Natural killer cell (primary cell): ENCODE data around the gene ARPP21. TPM values are rescaled to one million over a fixed set of nuclear protein-coding genes. Genes with fewer than 3 reads are reported as not detected.

Source experiments
- ATAC-seq, 3 donors: fragments of 150-1000 bp in 2 of 3; fragments of 200-7000 bp in 1 of 3; cut with Tn5 transposase; 1 replicate in 1 of 3; 2 replicates in 2 of 3; pipeline ENCODE4 v1.10.0; 2021; ENCODE audit warnings: mild to moderate bottlenecking in 2 of 3, moderate library complexity in 2 of 3
- DNase-seq, 2 donors: peaks; one replicate each; pipeline versions ENCODE4 v3.0.0 to v3.0.0-alpha.2; 2013 to 2021; ENCODE audit warnings: mixed read lengths in 1 of 2
- H3K27ac ChIP-seq: one replicate; pipeline ENCODE4 v1.5.1; 2013; ENCODE audit warnings: mild to moderate bottlenecking, low read length
- H3K27me3 ChIP-seq: one replicate; pipeline ENCODE4 v1.6.1; 2013; ENCODE audit warnings: low read length; ENCODE audit not compliant: control insufficient read depth, insufficient read depth
- H3K36me3 ChIP-seq: one replicate; pipeline ENCODE4 v1.6.1; 2013; ENCODE audit warnings: low read length; ENCODE audit not compliant: control insufficient read depth, insufficient read depth
- H3K4me1 ChIP-seq: one replicate; pipeline ENCODE4 v1.6.1; 2013; ENCODE audit warnings: low read length; ENCODE audit not compliant: control insufficient read depth, insufficient read depth
- H3K4me3 ChIP-seq: one replicate; pipeline ENCODE4 v1.5.1; 2013; ENCODE audit warnings: low read length
- H3K9me3 ChIP-seq: one replicate; pipeline ENCODE4 v1.6.1; 2013; ENCODE audit warnings: low read length; ENCODE audit not compliant: control insufficient read depth, insufficient read depth
- H3K27ac Mint-ChIP-seq, 2 donors: one replicate each; pipeline ENCODE4 v1.8.0; 2022; ENCODE audit warnings: mild to moderate bottlenecking in 2 of 2, mixed read lengths in 2 of 2, moderate library complexity in 1 of 2
- H3K27me3 Mint-ChIP-seq, 2 donors: one replicate each; pipeline ENCODE4 v1.8.0; 2022; ENCODE audit warnings: low read depth in 2 of 2, mixed read lengths in 2 of 2
- H3K36me3 Mint-ChIP-seq: one replicate; pipeline ENCODE4 v1.8.0; 2022; ENCODE audit warnings: mixed read lengths
- H3K4me1 Mint-ChIP-seq, 2 donors: one replicate each; pipeline ENCODE4 v1.8.0; 2022; ENCODE audit warnings: mixed read lengths in 2 of 2
- H3K4me3 Mint-ChIP-seq: one replicate; pipeline ENCODE4 v1.8.0; 2022; ENCODE audit warnings: mild to moderate bottlenecking, moderate library complexity, mixed read lengths
- H3K9me3 Mint-ChIP-seq, 2 donors: one replicate each; pipeline ENCODE4 v1.8.0; 2022; ENCODE audit warnings: mixed read lengths in 2 of 2
- CTCF ChIP-seq: fragments of 200-600 bp; IDR thresholded peaks from one replicate; pipeline ENCODE4 v1.8.0; 2022; ENCODE audit warnings: antibody characterized with exemption
- WGBS: methylation state at CpG from one replicate; pipeline ENCODE4 v1.1.7; 2013; ENCODE audit warnings: missing lambda C conversion rate; ENCODE audit not compliant: insufficient coverage; 5-methylcytosine and 5-hydroxymethylcytosine counted together
- intact Hi-C: fragments of 100-400 bp; cut with micrococcal nuclease; formaldehyde crosslinking; loops from one replicate; pipeline ENCODE4 v1.14.2; 2022
- total RNA-seq, 4 donors: library from RNA; stranded (reverse); fragments of 120-200 nt in 1 of 4; gene quantifications; one replicate each; pipeline versions ENCODE4 v1.2.3 to v1.2.4, GENCODE V29; 2013 to 2022

The ARPP21 gene
- total RNA-seq, 3 donors from 2014 or later (not counting 1 experiment from before 2014, with no cell fraction given), result not detected

GRCh38 chr3:35709691-35710090 is 70.4 kb downstream of the ARPP21 start:
- no peak for ATAC-seq
- Histone ChIP-seq H3K4me1 (no peaks in the 10 kb centered on the region), H3K4me3 (no peak overlapping the region), H3K9me3 (no peaks in the 10 kb centered on the region), H3K27me3 (no peaks in the 10 kb centered on the region), H3K36me3 (no peaks in the 10 kb centered on the region), H3K27ac (no peak overlapping the region)
- H3K4me3 Mint-ChIP-seq, result no peak overlapping the region
- 86% methylated on average over 3 of the region's 3 CpGs for WGBS
- H3K9me3 Mint-ChIP-seq, result peaks cover 3 to 5% of the 10 kb centered on the region in 2 donors
- H3K27me3 Mint-ChIP-seq, result no peaks in the 10 kb centered on the region
- no peak overlapping the region for H3K27ac Mint-ChIP-seq
- TF ChIP-seq CTCF, result no peak
- DNase-seq, result no peak
- H3K36me3 Mint-ChIP-seq, result no peaks in the 10 kb centered on the region
- intact Hi-C loops, result no loop called here
- no peaks in the 10 kb centered on the region for H3K4me1 Mint-ChIP-seq

- TF ChIP-seq CTCF, result no peak
Observed at GRCh38 chr3:35710554-35710953, 71.2 kb downstream of the ARPP21 start.

GRCh38 chr3:35718921-35719320 is 79.6 kb downstream of the ARPP21 start:
- Mint-ChIP-seq H3K4me3 (no peak overlapping the region), H3K9me3 (peaks cover 2 to 4% of the 10 kb centered on the region in 2 donors), H3K27ac (no peak overlapping the region), H3K27me3 (no peaks in the 10 kb centered on the region), H3K4me1 (no peaks in the 10 kb centered on the region), H3K36me3 (no peaks in the 10 kb centered on the region)
- Histone ChIP-seq H3K4me3 (no peak overlapping the region), H3K9me3 (no peaks in the 10 kb centered on the region), H3K27ac (no peak overlapping the region), H3K27me3 (no peaks in the 10 kb centered on the region), H3K36me3 (no peaks in the 10 kb centered on the region), H3K4me1 (no peaks in the 10 kb centered on the region)
- intact Hi-C loops, result no loop called here
- no CpG with 5 or more reads among the region's 1 CpG for WGBS
- no peak for TF ChIP-seq CTCF
- DNase-seq (no peak), ATAC-seq (no peak)

More at GRCh38 chr3:35710554-35710953, 71.2 kb downstream of the ARPP21 start:
- H3K9me3 Mint-ChIP-seq, result peaks cover 3 to 5% of the 10 kb centered on the region in 2 donors
- DNase-seq, result no peak
- no peaks in the 10 kb centered on the region for H3K27me3 ChIP-seq
- no peaks in the 10 kb centered on the region for H3K4me1 Mint-ChIP-seq
- H3K4me1 ChIP-seq, result no peaks in the 10 kb centered on the region
- H3K27ac Mint-ChIP-seq, result no peak overlapping the region
- WGBS, result 67% methylated on average over 1 of the region's 1 CpG
- no peak overlapping the region for H3K27ac ChIP-seq
- ATAC-seq, result no peak
- H3K4me3 Mint-ChIP-seq, result no peak overlapping the region
- H3K4me3 ChIP-seq, result no peak overlapping the region
- H3K27me3 Mint-ChIP-seq, result no peaks in the 10 kb centered on the region
- H3K9me3 ChIP-seq, result no peaks in the 10 kb centered on the region
- no peaks in the 10 kb centered on the region for H3K36me3 Mint-ChIP-seq
- intact Hi-C loops, result no loop called here
- H3K36me3 ChIP-seq, result no peaks in the 10 kb centered on the region

- no peaks in the 10 kb centered on the region for H3K36me3 ChIP-seq
- H3K27ac Mint-ChIP-seq, result no peak overlapping the region
- intact Hi-C loops, result no loop called here
- H3K36me3 Mint-ChIP-seq, result no peaks in the 10 kb centered on the region
- DNase-seq (no peak), ATAC-seq (no peak)
- no peak overlapping the region for H3K4me3 ChIP-seq
- 87% methylated on average over 8 of the region's 8 CpGs for WGBS
- H3K27me3 Mint-ChIP-seq, result no peaks in the 10 kb centered on the region
- no peaks in the 10 kb centered on the region for H3K4me1 ChIP-seq
- peaks cover 6 to 9% of the 10 kb centered on the region in 2 donors for H3K9me3 Mint-ChIP-seq
- H3K4me3 Mint-ChIP-seq, result no peak overlapping the region
- no peaks in the 10 kb centered on the region for H3K27me3 ChIP-seq
- no peak for TF ChIP-seq CTCF
- no peaks in the 10 kb centered on the region for H3K9me3 ChIP-seq
- H3K4me1 Mint-ChIP-seq, result no peaks in the 10 kb centered on the region
- no peak overlapping the region for H3K27ac ChIP-seq
Observed at GRCh38 chr3:35721628-35722027, 82.3 kb downstream of the ARPP21 start.
